Liver (tissue), 3 donors: Measurements from ENCODE around the gene PTCD1.

ENCODE experiments used
- CTCF ChIP-seq: fragments of 150-350 bp; IDR thresholded peaks from 2 replicates; pipeline ENCODE4 v1.5.1; 2017; ENCODE audit warnings: improper control_type of control experiment, low read depth, low read length; ENCODE audit not compliant: missing input control
- SP1 ChIP-seq: IDR thresholded peaks from 2 replicates; pipeline ENCODE4 v1.6.1; 2018; ENCODE audit warnings: antibody characterized with exemption, mild to moderate bottlenecking
- donor health status: healthy.
- donor health status: healthy.

GRCh38 chr7:99453105-99453504 is 14.5 kb upstream of the PTCD1 start:
- no peak for TF ChIP-seq CTCF
- no peak for TF ChIP-seq SP1
